ENCODE data around the gene FBN1.
A peak's percentile ranks its signal among the peaks of the same experiment; 100 is the strongest.

The FBN1 gene

DNA sequence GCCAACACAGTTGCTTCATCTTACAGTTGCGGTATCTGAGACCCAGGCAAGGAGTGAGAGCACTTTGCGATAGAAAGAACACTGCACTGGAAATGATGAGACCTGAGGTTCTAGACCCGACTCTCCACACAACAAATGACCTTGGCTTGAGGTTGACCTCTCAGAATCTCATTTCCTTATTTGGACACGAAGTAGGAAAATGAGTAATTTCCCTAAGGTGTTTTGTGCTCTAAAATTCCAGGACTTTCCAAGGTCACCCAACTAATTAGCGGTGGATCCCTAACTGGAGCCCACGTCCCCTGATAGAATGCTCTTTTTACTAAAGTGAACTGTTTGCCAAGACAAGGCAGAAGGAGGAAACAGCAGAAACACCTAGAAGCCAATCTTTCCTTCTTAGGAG, 26.7 kb upstream of the FBN1 start:
- no peak overlapping the region for H2BK5ac ChIP-seq (ENCODE audit: low read depth, low read length, poor library complexity, severe bottlenecking)
- no peaks in the 10 kb centered on the region for H3K79me1 ChIP-seq (replicated peaks; ENCODE audit: low read length, poor library complexity, severe bottlenecking)
- no peaks in the 10 kb centered on the region for H3K36me3 ChIP-seq (ENCODE audit: control insufficient read depth in 1 of 2, insufficient read depth in 2 of 2, low read depth in 1 of 2, low read length in 2 of 2)
- over 99% methylated on average over 6 of the region's 6 CpGs for WGBS
- no peak overlapping the region for H2BK12ac ChIP-seq (ENCODE audit: low read length in 2 of 2)
- H2AK5ac ChIP-seq (ENCODE audit: low read length, severe bottlenecking) = no peak overlapping the region
- H3K4me3 ChIP-seq (ENCODE audit: insufficient read depth in 1 of 2, low read depth in 1 of 2, low read length in 2 of 2) = peak overlapping the region in 1 of 2 experiments; percentile 47
- no peak overlapping the region for H2BK15ac ChIP-seq (ENCODE audit: low read depth, poor library complexity, severe bottlenecking)
- no peak overlapping the region for H3K4me2 ChIP-seq (ENCODE audit: low read length, poor library complexity, severe bottlenecking)
- no peak overlapping the region for H3K18ac ChIP-seq (ENCODE audit: low read depth in 1 of 2, low read length in 2 of 2)
- H3K4ac ChIP-seq (ENCODE audit: low read depth in 1 of 2, low read length in 2 of 2) = no peak overlapping the region
- H3K27me3 ChIP-seq (ENCODE audit: control insufficient read depth in 1 of 2, insufficient read depth in 1 of 2, low read length in 2 of 2) = no peaks in the 10 kb centered on the region
- no peaks in the 10 kb centered on the region for H3K9me3 ChIP-seq (ENCODE audit: control insufficient read depth, low read length)
- DNase-seq = no peak
- H3K27ac ChIP-seq (ENCODE audit: low read length, poor library complexity, severe bottlenecking) = no peak overlapping the region
- peaks cover 2% of the 10 kb centered on the region for H3K4me1 ChIP-seq (ENCODE audit: control insufficient read depth, insufficient read depth, low read depth, low read length)
- peak overlapping the region; percentile 78 for H3K9ac ChIP-seq (ENCODE audit: low read length)
- no peak overlapping the region for H4K91ac ChIP-seq (ENCODE audit: low read length)
- H3K23ac ChIP-seq (ENCODE audit: low read length in 2 of 2) = no peak overlapping the region
- H2AFZ ChIP-seq (ENCODE audit: low read depth, low read length) = no peak overlapping the region
- no peak overlapping the region for H4K8ac ChIP-seq (ENCODE audit: low read length)
- H2BK120ac ChIP-seq (ENCODE audit: low read depth, low read length) = no peak overlapping the region
- no peak overlapping the region for H3K14ac ChIP-seq (ENCODE audit: low read length in 2 of 2)

DNA sequence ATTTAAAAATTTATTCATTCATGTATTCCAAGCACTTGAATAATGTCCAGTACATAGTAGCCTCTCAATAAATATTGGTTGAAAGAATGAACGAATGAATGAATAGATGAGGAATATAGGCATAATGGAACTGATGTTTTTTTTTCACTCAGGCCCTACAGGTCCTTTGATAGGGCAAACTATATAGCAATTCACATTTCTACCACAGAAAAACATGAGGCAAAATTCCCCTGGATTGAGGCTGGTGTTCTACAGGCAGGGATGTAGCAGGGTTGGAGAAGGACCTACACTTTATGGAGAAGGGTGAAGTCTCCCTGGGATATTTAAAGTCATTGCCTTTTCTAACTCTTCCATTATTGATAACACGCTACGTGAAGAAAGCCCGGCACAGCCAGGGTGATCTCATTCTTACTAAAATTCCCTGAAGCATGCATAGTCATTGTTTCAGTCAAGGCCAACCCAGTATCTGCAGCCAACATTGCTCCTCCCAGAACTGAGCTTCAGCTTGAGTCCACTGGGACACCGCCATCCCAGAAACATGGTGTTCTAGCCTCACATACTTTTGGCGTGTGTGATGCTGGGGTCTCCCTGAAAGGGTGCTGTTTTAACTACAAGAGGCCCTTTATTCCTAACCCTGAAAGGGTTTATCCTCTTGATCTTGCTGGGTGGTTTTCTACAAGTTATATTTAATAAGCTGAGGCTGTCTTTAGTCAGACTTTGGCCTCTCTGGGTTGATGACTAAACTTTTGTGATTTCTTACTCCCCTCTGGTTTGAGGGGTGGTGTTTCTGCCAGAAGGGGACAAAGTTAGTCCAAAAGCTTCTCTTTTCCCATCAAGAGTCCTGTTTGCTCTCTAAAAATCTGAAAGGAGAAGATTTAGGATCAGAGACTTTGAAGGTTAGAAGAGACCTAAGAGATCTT, 25.9 kb upstream of the FBN1 start:
- no peaks in the 10 kb centered on the region for H3K27me3 ChIP-seq (ENCODE audit: control insufficient read depth in 1 of 2, insufficient read depth in 1 of 2, low read length in 2 of 2)
- no peak overlapping the region for H2BK5ac ChIP-seq (ENCODE audit: low read depth, low read length, poor library complexity, severe bottlenecking)
- H3K4ac ChIP-seq (ENCODE audit: low read depth in 1 of 2, low read length in 2 of 2) = no peak overlapping the region
- WGBS = 73% methylated on average over 5 of the region's 6 CpGs
- H3K23ac ChIP-seq (ENCODE audit: low read length in 2 of 2) = no peak overlapping the region
- no peak overlapping the region for H3K14ac ChIP-seq (ENCODE audit: low read length in 2 of 2)
- H4K91ac ChIP-seq (ENCODE audit: low read length) = no peak overlapping the region
- no peak overlapping the region for H2AK5ac ChIP-seq (ENCODE audit: low read length, severe bottlenecking)
- H3K18ac ChIP-seq (ENCODE audit: low read depth in 1 of 2, low read length in 2 of 2) = no peak overlapping the region
- no peak for DNase-seq
- no peaks in the 10 kb centered on the region for H3K79me1 ChIP-seq (replicated peaks; ENCODE audit: low read length, poor library complexity, severe bottlenecking)
- H2AFZ ChIP-seq (ENCODE audit: low read depth, low read length) = no peak overlapping the region
- H3K4me2 ChIP-seq (ENCODE audit: low read length, poor library complexity, severe bottlenecking) = no peak overlapping the region
- no peaks in the 10 kb centered on the region for H3K36me3 ChIP-seq (ENCODE audit: control insufficient read depth in 1 of 2, insufficient read depth in 2 of 2, low read depth in 1 of 2, low read length in 2 of 2)
- H3K4me1 ChIP-seq (ENCODE audit: control insufficient read depth, insufficient read depth, low read depth, low read length) = peaks cover 2% of the 10 kb centered on the region
- peak overlapping the region in 1 of 2 experiments; percentile 47 for H3K4me3 ChIP-seq (ENCODE audit: insufficient read depth in 1 of 2, low read depth in 1 of 2, low read length in 2 of 2)
- H2BK15ac ChIP-seq (ENCODE audit: low read depth, poor library complexity, severe bottlenecking) = no peak overlapping the region
- no peak overlapping the region for H3K27ac ChIP-seq (ENCODE audit: low read length, poor library complexity, severe bottlenecking)
- peak overlapping the region; percentile 78 for H3K9ac ChIP-seq (ENCODE audit: low read length)
- no peaks in the 10 kb centered on the region for H3K9me3 ChIP-seq (ENCODE audit: control insufficient read depth, low read length)
- H4K8ac ChIP-seq (ENCODE audit: low read length) = no peak overlapping the region
- H2BK120ac ChIP-seq (ENCODE audit: low read depth, low read length) = no peak overlapping the region
- no peak overlapping the region for H2BK12ac ChIP-seq (ENCODE audit: low read length in 2 of 2)

DNA sequence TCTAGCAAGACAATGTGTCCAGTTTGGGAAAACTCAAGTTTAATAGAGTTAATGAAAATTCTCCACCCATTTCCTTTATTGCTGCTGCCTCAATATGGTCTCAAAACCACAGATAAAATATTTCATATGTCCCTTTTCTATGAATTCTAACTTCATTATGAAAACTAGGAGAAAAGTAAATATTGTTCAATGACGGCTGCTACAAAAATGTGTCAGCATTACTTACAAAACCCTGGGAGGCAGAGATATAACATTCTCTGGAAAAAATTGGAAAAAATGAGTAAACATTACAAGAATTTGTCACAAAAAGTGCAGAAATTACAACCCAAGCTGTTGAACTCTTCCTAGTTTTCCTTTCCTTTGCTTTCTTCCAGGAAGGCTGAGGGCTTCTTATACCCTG, 22.2 kb upstream of the FBN1 start:
- H3K4me3 ChIP-seq (ENCODE audit: insufficient read depth in 1 of 2, low read depth in 1 of 2, low read length in 2 of 2) = peak overlapping the region in 1 of 2 experiments; percentile 23
- peak overlapping the region; percentile 70 for H3K27ac ChIP-seq (ENCODE audit: low read length, poor library complexity, severe bottlenecking)
- H2BK15ac ChIP-seq (ENCODE audit: low read depth, poor library complexity, severe bottlenecking) = no peak overlapping the region
- H2AFZ ChIP-seq (ENCODE audit: low read depth, low read length) = no peak overlapping the region
- peaks cover 4% of the 10 kb centered on the region for H3K4me1 ChIP-seq (ENCODE audit: control insufficient read depth, insufficient read depth, low read depth, low read length)
- H3K9me3 ChIP-seq (ENCODE audit: control insufficient read depth, low read length) = no peaks in the 10 kb centered on the region
- no peak overlapping the region for H4K91ac ChIP-seq (ENCODE audit: low read length)
- H2BK12ac ChIP-seq (ENCODE audit: low read length in 2 of 2) = no peak overlapping the region
- peak overlapping the region; percentile 81 for H3K9ac ChIP-seq (ENCODE audit: low read length)
- H3K18ac ChIP-seq (ENCODE audit: low read depth in 1 of 2, low read length in 2 of 2) = no peak overlapping the region
- H4K8ac ChIP-seq (ENCODE audit: low read length) = no peak overlapping the region
- no peaks in the 10 kb centered on the region for H3K36me3 ChIP-seq (ENCODE audit: control insufficient read depth in 1 of 2, insufficient read depth in 2 of 2, low read depth in 1 of 2, low read length in 2 of 2)
- H3K27me3 ChIP-seq (ENCODE audit: control insufficient read depth in 1 of 2, insufficient read depth in 1 of 2, low read length in 2 of 2) = no peaks in the 10 kb centered on the region
- H3K4ac ChIP-seq (ENCODE audit: low read depth in 1 of 2, low read length in 2 of 2) = no peak overlapping the region
- no CpG with 5 or more reads among the region's 1 CpG for WGBS
- no peak for DNase-seq
- H3K4me2 ChIP-seq (ENCODE audit: low read length, poor library complexity, severe bottlenecking) = no peak overlapping the region
- H3K23ac ChIP-seq (ENCODE audit: low read length in 2 of 2) = no peak overlapping the region
- no peak overlapping the region for H2BK5ac ChIP-seq (ENCODE audit: low read depth, low read length, poor library complexity, severe bottlenecking)
- H3K14ac ChIP-seq (ENCODE audit: low read length in 2 of 2) = no peak overlapping the region
- no peaks in the 10 kb centered on the region for H3K79me1 ChIP-seq (replicated peaks; ENCODE audit: low read length, poor library complexity, severe bottlenecking)
- no peak overlapping the region for H2BK120ac ChIP-seq (ENCODE audit: low read depth, low read length)
- H2AK5ac ChIP-seq (ENCODE audit: low read length, severe bottlenecking) = no peak overlapping the region

DNA sequence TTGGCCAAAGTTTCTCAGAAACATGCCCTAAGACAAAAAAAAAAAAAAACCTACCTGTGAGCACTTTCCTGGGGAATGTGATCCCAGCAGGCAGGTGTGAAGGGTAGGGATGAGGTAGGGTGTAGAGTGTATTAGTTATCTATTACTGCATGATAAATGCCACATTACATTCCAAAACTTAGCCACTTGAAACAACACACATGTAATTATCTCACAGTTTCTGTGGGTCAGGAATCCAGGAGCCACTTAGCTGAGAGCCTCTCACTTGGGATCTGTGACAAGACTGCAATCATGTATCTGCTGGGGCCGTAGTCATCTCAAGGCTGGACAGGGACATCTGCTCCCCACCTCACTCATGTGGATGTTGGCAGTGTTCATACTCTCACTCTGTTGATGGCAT, 18.9 kb upstream of the FBN1 start:
- no peak overlapping the region for H4K91ac ChIP-seq (ENCODE audit: low read length)
- DNase-seq = no peak
- H3K23ac ChIP-seq (ENCODE audit: low read length in 2 of 2) = no peak overlapping the region
- no peaks in the 10 kb centered on the region for H3K36me3 ChIP-seq (ENCODE audit: control insufficient read depth in 1 of 2, insufficient read depth in 2 of 2, low read depth in 1 of 2, low read length in 2 of 2)
- H2AK5ac ChIP-seq (ENCODE audit: low read length, severe bottlenecking) = no peak overlapping the region
- H3K4ac ChIP-seq (ENCODE audit: low read depth in 1 of 2, low read length in 2 of 2) = no peak overlapping the region
- H3K4me2 ChIP-seq (ENCODE audit: low read length, poor library complexity, severe bottlenecking) = no peak overlapping the region
- H3K18ac ChIP-seq (ENCODE audit: low read depth in 1 of 2, low read length in 2 of 2) = no peak overlapping the region
- H3K79me1 ChIP-seq (replicated peaks; ENCODE audit: low read length, poor library complexity, severe bottlenecking) = no peaks in the 10 kb centered on the region
- H3K27ac ChIP-seq (ENCODE audit: low read length, poor library complexity, severe bottlenecking) = no peak overlapping the region
- H2BK5ac ChIP-seq (ENCODE audit: low read depth, low read length, poor library complexity, severe bottlenecking) = no peak overlapping the region
- H2AFZ ChIP-seq (ENCODE audit: low read depth, low read length) = no peak overlapping the region
- no peaks in the 10 kb centered on the region for H3K9me3 ChIP-seq (ENCODE audit: control insufficient read depth, low read length)
- H2BK120ac ChIP-seq (ENCODE audit: low read depth, low read length) = no peak overlapping the region
- H3K9ac ChIP-seq (ENCODE audit: low read length) = no peak overlapping the region
- no peaks in the 10 kb centered on the region for H3K27me3 ChIP-seq (ENCODE audit: control insufficient read depth in 1 of 2, insufficient read depth in 1 of 2, low read length in 2 of 2)
- 100% methylated on average over 1 of the region's 1 CpG for WGBS
- no peak overlapping the region for H2BK12ac ChIP-seq (ENCODE audit: low read length in 2 of 2)
- H2BK15ac ChIP-seq (ENCODE audit: low read depth, poor library complexity, severe bottlenecking) = no peak overlapping the region
- no peak overlapping the region for H3K4me3 ChIP-seq (ENCODE audit: insufficient read depth in 1 of 2, low read depth in 1 of 2, low read length in 2 of 2)
- no peak overlapping the region for H3K14ac ChIP-seq (ENCODE audit: low read length in 2 of 2)
- no peak overlapping the region for H4K8ac ChIP-seq (ENCODE audit: low read length)
- H3K4me1 ChIP-seq (ENCODE audit: control insufficient read depth, insufficient read depth, low read depth, low read length) = peaks cover 2% of the 10 kb centered on the region

Data from mesenchymal stem cell (in vitro differentiated cells and primary cell).